WTC11 (cell line): Measurements from ENCODE around the gene AMER3. TPM values are rescaled to one million over a fixed set of nuclear protein-coding genes. Genes with fewer than 3 reads are reported as not detected.

Source experiments
- ATAC-seq: fragments of 200-7000 bp; cut with Tn5 transposase; 2 replicates; pipeline ENCODE4 v1.10.0; 2021; ENCODE audit warnings: mild to moderate bottlenecking, moderate library complexity
- CTCF ChIA-PET: fragments of 300-600 bp; sonication (Branson Sonifier 250); formaldehyde crosslinking; loops from one replicate; lab custom pipeline; 2021; ENCODE audit warnings: antibody characterized with exemption; lab: Charles Lee
- POLR2A ChIA-PET: fragments of 350-600 bp; sonication (Branson Sonifier 250); formaldehyde crosslinking; loops from one replicate; lab custom pipeline; 2021; ENCODE audit warnings: antibody characterized with exemption; lab: Charles Lee
- DNase-seq: peaks from one replicate; pipeline ENCODE4 v3.0.0; 2021; ENCODE audit warnings: low spot score
- H3K27ac Mint-ChIP-seq: 2 replicates; pipeline ENCODE4 v1.8.0; 2021; ENCODE audit warnings: mixed read lengths
- H3K27me3 Mint-ChIP-seq: 2 replicates; pipeline ENCODE4 v1.8.0; 2021; ENCODE audit warnings: low read depth, mild to moderate bottlenecking, moderate library complexity, mixed read lengths
- H3K36me3 Mint-ChIP-seq: 2 replicates; pipeline ENCODE4 v1.8.0; 2021; ENCODE audit warnings: mixed read lengths
- H3K4me1 Mint-ChIP-seq: 2 replicates; pipeline ENCODE4 v1.8.0; 2022; ENCODE audit warnings: mixed read lengths
- H3K4me3 Mint-ChIP-seq: 2 replicates; pipeline ENCODE4 v1.8.0; 2021; ENCODE audit warnings: mild to moderate bottlenecking, moderate library complexity, mixed read lengths
- H3K9me3 Mint-ChIP-seq: 2 replicates; pipeline ENCODE4 v1.8.0; 2021; ENCODE audit warnings: mixed read lengths
- E2F4 ChIP-seq: sonication (generic); formaldehyde crosslinking; IDR thresholded peaks from 2 replicates; pipeline ENCODE4 v1.8.1; 2022; ENCODE audit warnings: low read depth, mild to moderate bottlenecking, moderate library complexity, missing genetic modification reagents, borderline replicate concordance
- E2F5 ChIP-seq: sonication (generic); formaldehyde crosslinking; IDR thresholded peaks from 2 replicates; pipeline ENCODE4 v1.8.1; 2022; ENCODE audit warnings: mild to moderate bottlenecking, moderate library complexity, missing genetic modification reagents
- ELF4 ChIP-seq: sonication (generic); formaldehyde crosslinking; IDR thresholded peaks from 2 replicates; pipeline ENCODE4 v1.8.1; 2022; ENCODE audit warnings: low read depth, mild to moderate bottlenecking, moderate library complexity, missing genetic modification reagents
- ERG ChIP-seq: fragments of 250-450 bp; sonication (Bioruptor Pico); IDR thresholded peaks from 2 replicates; pipeline ENCODE4 v1.8.0; 2021; ENCODE audit warnings: mild to moderate bottlenecking
- ETV6 ChIP-seq: sonication (generic); formaldehyde crosslinking; IDR thresholded peaks from 2 replicates; pipeline ENCODE4 v1.8.1; 2022; ENCODE audit warnings: mild to moderate bottlenecking, missing genetic modification reagents
- HMGXB4 ChIP-seq: sonication (generic); formaldehyde crosslinking; IDR thresholded peaks from 2 replicates; pipeline ENCODE4 v1.8.1; 2023; ENCODE audit warnings: mild to moderate bottlenecking, moderate library complexity, missing genetic modification reagents
- IRF1 ChIP-seq: sonication (generic); formaldehyde crosslinking; IDR thresholded peaks from 2 replicates; pipeline ENCODE4 v1.8.0; 2023; ENCODE audit warnings: missing genetic modification reagents
- MLX ChIP-seq: sonication (generic); formaldehyde crosslinking; IDR thresholded peaks from 2 replicates; pipeline ENCODE4 v1.8.1; 2023; ENCODE audit warnings: mild to moderate bottlenecking, missing genetic modification reagents, moderate library complexity
- NFYB ChIP-seq: sonication (generic); formaldehyde crosslinking; conservative IDR thresholded peaks from 2 replicates; pipeline ENCODE4 v1.8.0; 2022; ENCODE audit warnings: low read depth, missing genetic modification reagents
- OVOL2 ChIP-seq: fragments of 250-450 bp; sonication (Bioruptor Pico); IDR thresholded peaks from 2 replicates; pipeline ENCODE4 v1.9.0; 2021; ENCODE audit warnings: mild to moderate bottlenecking, borderline replicate concordance
- PREB ChIP-seq: sonication (generic); formaldehyde crosslinking; IDR thresholded peaks from 2 replicates; pipeline ENCODE4 v1.8.1; 2022; ENCODE audit warnings: mild to moderate bottlenecking, missing genetic modification reagents, moderate library complexity, borderline replicate concordance
- ZBTB21 ChIP-seq: sonication (generic); formaldehyde crosslinking; IDR thresholded peaks from 2 replicates; pipeline ENCODE4 v1.8.1; 2023; ENCODE audit warnings: mild to moderate bottlenecking, missing genetic modification reagents, borderline replicate concordance
- ZNF121 ChIP-seq: sonication (generic); formaldehyde crosslinking; IDR thresholded peaks from 2 replicates; pipeline ENCODE4 v1.8.0; 2023; ENCODE audit warnings: missing genetic modification reagents
- ZNF138 ChIP-seq: sonication (generic); formaldehyde crosslinking; conservative IDR thresholded peaks from 2 replicates; pipeline ENCODE4 v1.8.1; 2022; ENCODE audit warnings: mild to moderate bottlenecking, moderate library complexity, missing genetic modification reagents
- ZNF263 ChIP-seq: sonication (generic); formaldehyde crosslinking; IDR thresholded peaks from 2 replicates; pipeline ENCODE4 v1.8.1; 2022; ENCODE audit warnings: low read depth, mild to moderate bottlenecking, moderate library complexity, missing genetic modification reagents
- ZNF281 ChIP-seq: sonication (generic); formaldehyde crosslinking; IDR thresholded peaks from 2 replicates; pipeline ENCODE4 v1.8.0; 2023; ENCODE audit warnings: mild to moderate bottlenecking, missing genetic modification reagents
- total RNA-seq: library from RNA; stranded (reverse); gene quantifications from 3 replicates; pipeline ENCODE4 v1.2.3, GENCODE V29; 2021

The AMER3 gene
- total RNA-seq, 1 experiment from 2014 or later, result 0.13 TPM

GRCh38 chr2:130728549-130729316 is 26.6 kb upstream of the AMER3 start, which contains the start of gene GPR148:
Gene GPR148, plus strand, starts transcription at chr2:130729070. Its CDS starts 82 bp downstream, at chr2:130729152.
- H3K4me1 Mint-ChIP-seq, result peaks cover 11% of the 10 kb centered on the region
- no peak for TF ChIP-seq MLX
- no peak for TF ChIP-seq E2F5 (CRISPR knock-in tag)
- no peak for TF ChIP-seq PREB
- no peak for TF ChIP-seq OVOL2 (CRISPR knock-in tag)
- no peak for TF ChIP-seq NFYB (CRISPR knock-in tag)
- ChIA-PET CTCF (interaction anchor here (0.9 to 1.6 kb wide), 3 partner anchors 9 to 944 kb away, joined by 3 to 4 read pairs (median 4); no protein-coding TSS in a partner anchor), POLR2A (interaction anchor here (0.9 kb wide), 1 partner anchor 28 kb away, joined by 3 read pairs; no protein-coding TSS in a partner anchor)
- peaks cover 26% of the 10 kb centered on the region for H3K27me3 Mint-ChIP-seq
- no peak within 1 kb of the TSS for H3K27ac Mint-ChIP-seq
- H3K36me3 Mint-ChIP-seq, result no peaks in the 10 kb centered on the region
- ATAC-seq, result no peak
- no peaks in the 10 kb centered on the region for H3K9me3 Mint-ChIP-seq
- DNase-seq, result no peak
- H3K4me3 Mint-ChIP-seq, result peak within 1 kb of the TSS; percentile 78

- H3K27me3 Mint-ChIP-seq, result peaks cover 26% of the 10 kb centered on the region
- TF ChIP-seq ZNF138 (CRISPR knock-in tag) (no peak), ZBTB21 (CRISPR knock-in tag) (no peak), ZNF281 (no peak), IRF1 (CRISPR knock-in tag) (no peak), ERG (CRISPR knock-in tag) (no peak), ELF4 (CRISPR knock-in tag) (no peak), E2F4 (CRISPR knock-in tag) (no peak), HMGXB4 (CRISPR knock-in tag) (no peak), ZNF263 (CRISPR knock-in tag) (no peak), ZNF121 (CRISPR knock-in tag) (no peak), ETV6 (CRISPR knock-in tag) (no peak)
These were observed 25.7 kb upstream of the AMER3 start for GRCh38 chr2:130729322-130730299.

More at GRCh38 chr2:130729322-130730299, 25.7 kb upstream of the AMER3 start:
- H3K4me3 Mint-ChIP-seq, result no peak overlapping the region
- peaks cover 11% of the 10 kb centered on the region for H3K4me1 Mint-ChIP-seq
- ATAC-seq, result no peak
- ChIA-PET CTCF (interaction anchor here (1.6 kb wide), 1 partner anchor 9 kb away, joined by 4 read pairs; no protein-coding TSS in a partner anchor), POLR2A (no interaction called here)
- H3K36me3 Mint-ChIP-seq, result no peaks in the 10 kb centered on the region
- no peak overlapping the region for H3K27ac Mint-ChIP-seq
- DNase-seq, result no peak
- H3K9me3 Mint-ChIP-seq, result no peaks in the 10 kb centered on the region
